Keratinocyte (primary cell): Measurements from ENCODE around the gene ZNF695. TPM values are rescaled to one million over a fixed set of nuclear protein-coding genes. Genes with fewer than 3 reads are reported as not detected.

Source experiments
- DNase-seq: peaks from one replicate; pipeline ENCODE4 v3.0.0-alpha.2; 2011; ENCODE audit warnings: low read depth, missing footprints, low spot score
- FAIRE-seq: peaks from 2 replicates; lab custom pipeline; 2011; peaks lifted over from hg19 to GRCh38; lab: Jason Lieb, UNC
- H2AFZ ChIP-seq: 2 replicates; pipeline ENCODE4 v1.6.0; 2012; ENCODE audit warnings: low read length, control low read depth, inconsistent platforms; ENCODE audit not compliant: control insufficient read depth
- H3K27ac ChIP-seq: 2 replicates; pipeline ENCODE4 v1.5.1; 2011; ENCODE audit warnings: low read length; ENCODE audit not compliant: control insufficient read depth, insufficient read depth
- H3K27me3 ChIP-seq: 3 replicates; pipeline ENCODE4 v1.6.0; 2011; ENCODE audit warnings: low read length; ENCODE audit not compliant: control insufficient read depth, insufficient read depth; ENCODE audit errors: extremely low read depth
- H3K36me3 ChIP-seq, 2 experiments: 2 replicates in 1 of 2; 3 replicates in 1 of 2; pipeline ENCODE4 v1.5.1; 2011; ENCODE audit warnings: low read length in 2 of 2, mild to moderate bottlenecking in 1 of 2; ENCODE audit not compliant: control insufficient read depth in 2 of 2, insufficient read depth in 2 of 2; ENCODE audit errors: extremely low read depth in 1 of 2
- H3K4me1 ChIP-seq: 3 replicates; pipeline ENCODE4 v1.5.1; 2011; ENCODE audit warnings: low read length; ENCODE audit not compliant: control insufficient read depth, insufficient read depth; ENCODE audit errors: extremely low read depth
- H3K4me2 ChIP-seq: 3 replicates; pipeline ENCODE4 v1.6.0; 2011; ENCODE audit warnings: low read depth, low read length; ENCODE audit not compliant: control insufficient read depth, insufficient read depth; ENCODE audit errors: extremely low read depth
- H3K4me3 ChIP-seq, 3 experiments: fragments of 200-600 bp in 1 of 3; sonication (generic) in 1 of 3; 2 replicates in 2 of 3; 3 replicates in 1 of 3; pipeline ENCODE4 v1.5.1; 2011 to 2016; ENCODE audit warnings: low read length in 3 of 3, mild to moderate bottlenecking in 3 of 3, control low read depth in 2 of 3, inconsistent platforms in 1 of 3, low read depth in 1 of 3, mixed read lengths in 1 of 3, mixed run types in 1 of 3, moderate library complexity in 1 of 3; ENCODE audit not compliant: control insufficient read depth in 2 of 3, insufficient read depth in 2 of 3; ENCODE audit errors: extremely low read depth in 1 of 3
- H3K79me2 ChIP-seq: 2 replicates; pipeline ENCODE4 v1.6.0; 2012; ENCODE audit warnings: low read length; ENCODE audit not compliant: control insufficient read depth, insufficient read depth
- H3K9ac ChIP-seq: 3 replicates; pipeline ENCODE4 v1.6.0; 2011; ENCODE audit warnings: low read length; ENCODE audit not compliant: control insufficient read depth, insufficient read depth; ENCODE audit errors: extremely low read depth
- H3K9me1 ChIP-seq: 3 replicates; pipeline ENCODE4 v1.6.0; 2011; ENCODE audit warnings: low read length; ENCODE audit not compliant: control insufficient read depth, insufficient read depth; ENCODE audit errors: extremely low read depth
- H3K9me3 ChIP-seq: 2 replicates; pipeline ENCODE4 v1.5.1; 2012; ENCODE audit warnings: low read depth, low read length; ENCODE audit not compliant: control insufficient read depth
- H4K20me1 ChIP-seq: 3 replicates; pipeline ENCODE4 v1.6.0; 2011; ENCODE audit warnings: low read length; ENCODE audit not compliant: control insufficient read depth, insufficient read depth; ENCODE audit errors: extremely low read depth
- CTCF ChIP-seq, 3 experiments: IDR thresholded peaks in 1 of 3; conservative IDR thresholded peaks in 1 of 3; optimal IDR thresholded peaks in 1 of 3; 2 replicates in 2 of 3; 3 replicates in 1 of 3; pipeline versions ENCODE3 to v1.5.1; 2011; ENCODE audit warnings: low read length in 3 of 3, mild to moderate bottlenecking in 3 of 3, moderate library complexity in 2 of 3, control low read depth in 1 of 3, inconsistent platforms in 1 of 3; ENCODE audit not compliant: insufficient read depth in 2 of 3; ENCODE audit errors: extremely low read depth in 1 of 3
- dilution Hi-C: fragments of 300-500 bp; cut with MboI; formaldehyde crosslinking; loops from one replicate; pipeline ENCODE4 v1.7.0; 2020; ENCODE audit warnings: low sequenced_read_pairs; ENCODE audit not compliant: extremely low pct_ligation_motif_present
- polyA plus RNA-seq, 5 experiments: library from polyadenylated mRNA; depleted of rRNA in 3 of 5; stranded (reverse) in 3 of 5; stranded (forward) in 1 of 5; unstranded in 1 of 5; fragments of >200 nt; gene quantifications; 1 replicate in 1 of 5; 2 replicates in 3 of 5; 3 replicates in 1 of 5; pipeline versions ENCODE4 v1.2.1 to v1.2.3, GENCODE V29; 2011 to 2012; ENCODE audit warnings: missing spikeins in 2 of 5, low read depth in 1 of 5, low replicate concordance in 1 of 5

Gene ZNF695
- polyA plus RNA-seq, 1 donor (not counting 4 experiments of a cell fraction or from before 2014, with no cell fraction given) = 0.89 TPM

DNA sequence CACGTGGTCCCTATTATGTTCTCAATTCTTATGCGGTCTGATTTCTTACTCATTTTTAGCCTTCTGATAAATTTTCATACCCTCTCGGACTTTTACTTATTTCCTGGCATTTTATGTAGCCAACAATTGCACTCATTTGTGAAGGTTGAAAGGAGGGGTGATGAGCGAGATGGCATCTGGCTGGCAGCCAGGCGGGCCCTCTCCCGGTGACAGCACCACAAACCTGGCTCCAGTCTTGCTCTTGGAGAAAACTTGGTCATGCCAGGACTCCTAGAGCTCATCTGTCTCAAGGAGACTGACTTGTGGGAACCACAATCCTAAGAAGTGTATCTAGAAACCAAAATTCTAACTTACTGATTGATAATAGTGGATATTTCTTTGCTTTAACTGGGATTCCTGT is 61.5 kb downstream of the ZNF695 start:
- Histone ChIP-seq H3K79me2 (no peaks in the 10 kb centered on the region), H3K36me3 (no peaks in the 10 kb centered on the region), H3K27ac (no peak overlapping the region), H3K9me1 (no peaks in the 10 kb centered on the region), H3K4me3 (no peak overlapping the region), H3K9me3 (no peaks in the 10 kb centered on the region), H2AFZ (no peak overlapping the region), H3K9ac (no peak overlapping the region), H4K20me1 (no peaks in the 10 kb centered on the region), H3K4me1 (no peaks in the 10 kb centered on the region), H3K4me2 (no peak overlapping the region), H3K27me3 (no peaks in the 10 kb centered on the region)
- no peak for TF ChIP-seq CTCF (optimal IDR thresholded peaks at IDR 0.05 in 1 of 3, IDR thresholded peaks at IDR 0.05 in 1 of 3, conservative IDR thresholded peaks at IDR 0.05 in 1 of 3; ENCODE audit: extremely low read depth in 1 of 3, insufficient read depth in 2 of 3, low read length in 3 of 3)
- DNase-seq = no peak
- no peak for FAIRE-seq
- dilution Hi-C loops = no loop called here

Other genes with a start within 250 kb of the ZNF695 start
- 16.5 to 22.2 TPM (median 16.8 TPM) in 3 replicates for gene AHCTF1, start 76.1 kb downstream of the ZNF695 start, polyA plus RNA-seq
- gene ZNF670, start 70.8 kb upstream of the ZNF695 start, polyA plus RNA-seq = 1.9 to 3.6 TPM (median 2.3 TPM) in 3 replicates
- gene ZNF669, start 96.3 kb upstream of the ZNF695 start, polyA plus RNA-seq = 3.8 to 4.5 TPM (median 4.5 TPM) in 3 replicates
- gene ZNF124, start 164.0 kb upstream of the ZNF695 start, polyA plus RNA-seq = 2.9 to 4.1 TPM (median 2.9 TPM) in 3 replicates
- not detected in 3 replicates for gene VN1R5, start 248.0 kb upstream of the ZNF695 start, polyA plus RNA-seq